HFF-Myc (cell line): ENCODE data around the gene NUP210.

Source experiments
- DNase-seq: peaks from one replicate; pipeline ENCODE4 v3.0.0-alpha.2; 2011; ENCODE audit warnings: low read depth; ENCODE audit errors: extremely low read depth
- H3K4me3 ChIP-seq: replicated peaks from 2 replicates; pipeline ENCODE4 v1.5.1; 2011; ENCODE audit warnings: low read depth, mild to moderate bottlenecking, control low read depth, low read length
- CTCF ChIP-seq: IDR thresholded peaks from 2 replicates; pipeline ENCODE4 v1.5.1; 2012; ENCODE audit warnings: mild to moderate bottlenecking, low read depth, low read length, control low read depth; ENCODE audit errors: missing control alignments

The NUP210 gene

GRCh38 chr3:13405614-13406013 is 14.5 kb downstream of the NUP210 start:
- no peak for DNase-seq
- no peak overlapping the region for H3K4me3 ChIP-seq
- no peak for TF ChIP-seq CTCF

- H3K4me3 ChIP-seq: no peak overlapping the region
- no peak for TF ChIP-seq CTCF
- no peak for DNase-seq
These were observed 15.3 kb downstream of the NUP210 start for GRCh38 chr3:13404626-13405452.

GRCh38 chr3:13403847-13404246 is 16.3 kb downstream of the NUP210 start:
- DNase-seq: no peak
- no peak overlapping the region for H3K4me3 ChIP-seq
- TF ChIP-seq CTCF: no peak

GRCh38 chr3:13403213-13403819 is 16.8 kb downstream of the NUP210 start:
- no peak for TF ChIP-seq CTCF
- DNase-seq: no peak
- H3K4me3 ChIP-seq: no peak overlapping the region

- no peak for TF ChIP-seq CTCF
- DNase-seq: no peak
- H3K4me3 ChIP-seq: no peak overlapping the region
These were observed 19.0 kb downstream of the NUP210 start for GRCh38 chr3:13401149-13401548.

GRCh38 chr3:13400114-13400673 is 19.9 kb downstream of the NUP210 start:
- no peak overlapping the region for H3K4me3 ChIP-seq
- TF ChIP-seq CTCF: no peak
- DNase-seq: no peak
